Measurements from ENCODE around the gene FAM228B.
"Not testable (repeated sequence)": the region's sequence is repeated elsewhere in the genome, so short reads cannot be mapped to it uniquely, and the experiment has no call there.

Gene FAM228B

DNA sequence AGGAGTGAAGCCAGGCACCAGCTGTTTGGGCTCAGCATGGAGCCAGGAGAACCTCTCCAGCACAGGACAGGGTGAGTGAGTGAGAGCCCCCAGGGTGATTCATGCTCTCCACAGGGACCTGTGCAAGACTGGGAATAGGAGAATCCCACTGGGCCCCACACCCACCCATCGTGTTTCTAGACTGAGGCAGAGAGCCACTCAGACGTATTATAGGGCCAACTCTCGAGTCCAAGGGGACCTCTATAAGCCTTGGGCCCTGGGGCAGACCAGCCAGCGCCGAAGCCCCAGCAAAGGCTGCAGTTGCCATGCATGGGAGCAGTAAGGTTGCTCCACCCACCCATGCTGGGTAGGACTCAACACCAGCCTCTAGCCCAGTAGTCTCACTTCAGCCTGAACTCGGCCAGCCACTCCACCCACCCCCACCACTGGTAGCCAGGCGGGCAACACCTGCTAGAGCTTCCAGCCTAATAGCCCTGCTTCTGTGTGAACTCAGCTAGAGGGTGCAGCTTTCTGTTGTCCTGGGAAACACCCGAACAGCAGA, 19.1 kb upstream of the FAM228B start:
- DNase-seq: no peak

DNA sequence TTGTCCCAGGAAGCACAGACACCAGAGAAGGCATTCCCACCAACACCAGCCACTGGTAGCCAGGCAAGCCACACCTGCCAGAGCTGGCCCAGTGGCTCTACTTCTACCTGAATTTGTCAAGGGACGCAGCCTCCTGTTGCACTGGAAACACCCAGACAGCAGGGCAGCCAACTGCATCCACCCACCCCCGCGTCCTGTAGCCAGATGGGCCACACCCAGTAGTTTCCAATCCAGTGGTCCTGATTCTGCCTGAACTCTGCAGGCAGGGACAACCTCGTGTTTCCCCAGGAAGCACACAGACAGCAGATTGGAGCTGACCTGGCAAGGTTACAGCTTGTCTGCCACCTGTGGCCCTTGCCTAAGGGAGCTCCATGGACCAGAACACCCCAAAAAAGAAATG, 18.4 kb upstream of the FAM228B start:
- no peak for DNase-seq

DNA sequence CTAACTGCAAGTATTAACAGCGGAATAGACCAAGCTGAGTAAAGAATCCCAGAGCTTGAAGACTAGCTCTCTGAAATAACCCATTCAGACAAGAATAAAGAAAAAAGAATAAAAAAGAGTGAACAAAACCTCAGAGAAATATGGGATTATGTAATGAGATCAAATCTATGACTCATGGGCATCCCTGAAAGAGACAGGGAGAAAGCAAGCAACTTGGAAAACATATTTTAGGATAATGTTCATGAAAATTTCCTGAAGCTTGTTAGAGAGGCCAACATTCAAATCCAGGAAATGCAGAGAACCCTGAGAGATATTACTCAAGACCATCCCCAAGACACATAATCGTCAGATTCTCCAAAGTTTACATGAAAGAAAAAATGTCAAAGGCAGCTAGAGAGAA, 17.5 kb upstream of the FAM228B start:
- DNase-seq: no peak

DNA sequence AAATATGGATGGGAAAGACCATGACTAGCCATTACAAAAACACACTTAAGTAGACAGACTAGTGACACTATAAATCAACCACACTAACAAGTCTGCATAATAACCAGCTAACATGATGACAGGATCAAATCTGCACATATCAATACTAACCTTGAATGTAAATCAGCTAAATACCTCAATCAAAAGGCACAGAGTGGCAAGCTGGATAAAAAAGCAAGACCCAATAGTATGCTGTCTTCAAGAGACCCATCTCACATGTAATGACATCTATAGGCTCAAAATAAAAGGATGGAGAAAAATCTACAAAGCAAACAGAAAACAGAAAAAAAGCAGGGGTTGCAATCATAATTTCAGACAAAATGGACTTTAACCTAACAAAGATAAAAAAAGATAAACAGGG, 16.5 kb upstream of the FAM228B start:
- no peak for DNase-seq

DNA sequence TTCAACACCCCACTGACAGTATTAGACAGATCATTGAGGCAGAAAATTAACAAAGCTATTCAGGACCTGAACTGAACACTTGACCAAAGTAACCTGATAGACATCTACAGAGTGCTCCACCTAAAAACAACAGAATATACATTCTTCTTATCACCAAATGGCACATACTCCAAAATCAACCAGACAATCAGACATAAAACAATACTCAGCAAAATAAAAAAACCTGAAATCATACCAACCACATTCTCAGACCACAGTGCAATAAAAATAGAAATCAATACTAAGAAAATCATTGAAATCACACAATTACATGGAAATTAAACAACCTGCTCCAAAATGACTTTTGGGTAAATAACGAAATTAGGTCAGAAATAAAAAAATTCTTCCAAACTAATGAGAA, 15.9 kb upstream of the FAM228B start:
- no peak for DNase-seq

DNA sequence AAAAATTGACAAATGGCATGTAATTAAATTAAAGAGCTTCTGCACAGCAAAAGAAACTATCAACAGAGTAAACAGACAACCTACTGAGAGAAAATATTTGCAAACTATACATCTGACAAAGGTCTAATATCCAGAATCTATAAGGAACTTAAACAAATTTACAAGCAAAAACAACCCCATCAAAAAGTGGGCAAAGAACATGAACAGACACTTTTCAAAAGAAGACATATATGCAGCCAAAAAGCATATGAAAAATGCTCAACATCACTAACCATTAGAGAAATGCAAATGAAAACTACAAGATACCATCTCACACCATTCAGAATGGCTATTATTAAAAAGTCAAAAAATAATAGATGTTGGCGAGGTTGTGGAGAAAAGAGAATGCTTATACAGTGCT, 13.8 kb upstream of the FAM228B start:
- DNase-seq: not testable (repeated sequence)

DNA sequence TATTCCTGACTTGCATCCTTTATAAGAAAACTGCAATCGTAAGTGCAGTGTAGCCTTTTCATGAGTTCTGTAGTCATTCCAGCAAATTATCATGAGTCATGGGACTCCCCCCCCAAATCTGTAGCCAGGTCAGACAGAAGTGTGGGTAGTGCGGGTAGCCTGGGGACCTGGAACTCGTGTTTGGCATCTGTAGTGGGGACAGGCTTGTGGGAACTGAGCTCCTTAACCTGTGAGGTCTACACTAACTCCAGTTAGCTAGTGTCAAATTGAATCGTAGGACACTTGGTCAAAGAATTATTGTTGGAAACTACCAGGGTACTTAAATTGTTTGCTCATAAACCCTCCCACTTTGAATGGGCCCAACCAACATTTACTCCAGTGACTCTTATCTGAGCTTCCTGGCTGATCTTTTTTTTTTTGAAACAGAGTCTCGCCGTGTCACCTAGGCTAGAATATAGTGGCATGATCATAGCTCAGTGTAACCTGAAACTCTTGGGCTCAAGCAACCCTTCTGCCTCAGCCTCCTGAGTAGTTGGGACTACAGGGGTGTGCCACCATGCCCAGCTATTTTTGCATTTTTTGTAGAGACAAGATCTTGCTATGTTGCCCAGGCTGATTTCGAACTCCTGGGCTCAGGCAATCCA, 12.5 kb upstream of the FAM228B start:
- DNase-seq: no peak

DNA sequence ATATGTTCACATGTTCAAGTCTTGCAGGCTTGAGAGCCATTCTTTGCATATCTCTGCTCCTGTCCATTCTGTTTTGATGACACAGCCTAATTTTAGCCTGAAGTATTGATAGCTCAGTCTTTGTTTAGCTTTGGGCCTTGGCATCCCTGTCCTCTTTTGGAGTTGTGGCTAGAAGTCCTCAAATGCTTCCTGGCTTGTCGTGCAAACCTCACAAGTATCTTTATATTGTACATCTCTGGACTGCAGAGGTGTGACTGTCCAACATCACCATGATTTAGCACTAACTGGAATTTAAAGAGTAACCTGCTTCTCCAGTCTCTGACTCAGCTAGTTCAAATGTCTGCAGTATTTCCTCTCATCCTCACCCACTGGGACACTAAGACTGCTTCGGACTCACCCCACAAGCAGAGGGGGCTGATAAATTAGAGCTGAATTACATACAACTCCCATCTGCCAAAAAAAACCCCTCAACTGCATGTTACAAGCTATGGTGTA, 11.8 kb upstream of the FAM228B start:
- DNase-seq: no peak

DNA sequence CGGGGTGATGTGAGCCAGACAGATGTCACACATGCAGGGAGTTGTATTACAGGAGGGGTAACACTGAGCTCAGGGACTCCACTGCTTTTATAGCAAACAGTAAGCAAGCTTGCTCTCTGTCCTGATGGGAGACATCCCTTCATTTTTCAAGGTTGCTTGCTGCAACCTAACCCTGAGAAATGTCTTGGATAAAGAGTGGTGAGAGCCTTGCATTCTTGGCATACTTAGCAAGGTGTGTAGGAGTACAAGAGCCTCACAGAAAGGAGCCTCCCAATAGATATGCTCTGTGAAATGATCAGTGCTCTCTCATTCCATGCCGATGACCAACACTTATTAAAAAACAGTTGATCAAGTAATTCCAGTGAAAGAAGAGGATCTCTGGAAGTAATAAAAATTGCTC, 8.2 kb upstream of the FAM228B start:
- DNase-seq: no peak

DNA sequence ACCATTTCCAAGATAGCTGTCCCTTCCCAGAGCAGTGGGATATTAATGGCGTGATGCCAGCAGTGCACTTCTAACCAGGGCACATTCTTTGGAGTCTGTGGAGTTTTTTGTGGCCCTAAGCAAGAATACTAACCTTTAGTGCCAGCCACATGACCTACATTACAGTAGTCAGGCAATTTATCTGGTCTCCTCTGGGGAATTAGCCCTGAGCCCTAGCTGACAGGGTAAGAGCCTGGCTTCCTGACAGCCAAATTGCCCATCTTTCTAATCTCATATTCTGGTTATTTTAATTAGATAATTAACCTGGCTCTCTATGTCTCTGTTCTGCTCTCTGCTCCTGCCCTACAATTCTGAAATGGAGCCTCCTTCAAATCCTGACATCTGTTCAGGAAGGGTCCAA, 5.4 kb upstream of the FAM228B start:
- DNase-seq: no peak

DNA sequence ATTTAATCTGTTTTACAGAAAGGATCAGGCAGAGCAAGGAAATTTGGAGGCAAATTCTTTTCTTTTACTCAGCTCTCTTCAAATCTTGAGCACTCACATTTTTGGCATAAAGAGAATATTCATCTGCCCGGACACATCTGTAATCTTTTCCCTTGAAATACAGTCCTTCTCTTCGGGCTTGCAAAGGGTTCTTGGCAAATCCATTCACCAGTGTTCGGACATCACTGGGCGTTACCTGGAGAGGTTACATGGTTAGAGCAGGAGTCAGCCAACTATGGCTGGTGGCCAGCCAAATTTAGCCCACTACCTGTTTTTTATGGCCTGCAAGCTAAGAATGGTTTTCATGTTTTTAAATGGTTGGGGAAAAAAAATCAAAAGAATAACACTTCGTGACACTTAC, 2.2 kb upstream of the FAM228B start:
- no peak for DNase-seq

DNA sequence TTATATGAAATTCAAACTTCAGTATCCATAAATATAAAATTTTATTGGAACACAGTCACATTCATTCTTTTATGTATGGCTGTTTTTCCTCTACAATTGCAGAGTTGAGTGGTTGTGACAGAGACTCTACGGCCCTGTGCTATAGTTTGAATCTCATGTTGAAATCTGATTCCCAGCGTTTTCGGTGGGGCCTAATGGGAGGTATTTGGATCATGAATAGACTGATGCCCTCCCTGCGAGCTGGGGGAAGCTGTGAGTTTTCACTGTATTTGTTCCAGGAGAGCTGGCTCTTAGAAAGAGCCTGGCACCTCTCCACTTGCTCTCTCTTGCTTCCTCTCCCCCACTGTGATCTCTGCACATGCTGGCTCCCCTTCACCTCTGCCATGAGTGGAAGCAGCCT, 1.8 kb upstream of the FAM228B start:
- no peak for DNase-seq

DNA sequence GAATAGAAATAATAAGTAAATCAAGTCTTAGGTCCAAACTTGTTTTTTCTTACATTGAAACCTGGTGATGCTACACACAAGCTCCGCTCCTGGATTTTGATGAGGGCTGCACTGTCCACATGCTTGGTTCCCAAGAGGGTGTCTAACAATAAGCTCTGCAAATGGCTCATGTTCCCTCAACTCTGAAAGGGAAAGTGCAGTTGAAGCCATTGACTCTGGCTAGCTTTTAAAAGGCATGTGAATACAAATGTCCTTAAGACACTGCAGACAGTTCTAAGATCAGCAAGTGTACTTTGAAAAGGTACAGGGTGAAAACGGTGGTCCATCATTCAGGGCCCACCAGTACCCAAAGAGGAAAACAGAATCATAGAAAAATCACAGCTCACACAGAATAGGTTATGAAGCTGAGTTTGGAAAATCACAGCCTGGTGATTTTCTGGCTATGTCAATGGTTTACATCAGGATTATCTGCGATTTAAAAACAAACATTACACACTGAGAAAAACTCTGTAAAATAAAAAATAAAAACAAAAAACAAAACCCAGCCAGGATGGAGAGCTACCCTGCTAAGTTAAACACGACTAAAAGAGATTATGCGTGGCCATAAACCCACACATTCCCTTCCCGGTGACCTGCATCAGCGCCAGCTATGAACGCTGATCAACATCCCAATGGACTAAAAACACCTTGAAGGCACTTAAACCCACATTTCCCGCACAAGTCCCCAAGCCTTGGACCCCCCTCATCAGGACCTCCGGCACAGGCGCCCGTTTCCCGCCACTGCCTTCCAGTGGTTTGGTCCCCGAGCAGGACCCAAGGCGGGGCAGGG, 689 bp upstream of the FAM228B start:
- no peak for DNase-seq

DNA sequence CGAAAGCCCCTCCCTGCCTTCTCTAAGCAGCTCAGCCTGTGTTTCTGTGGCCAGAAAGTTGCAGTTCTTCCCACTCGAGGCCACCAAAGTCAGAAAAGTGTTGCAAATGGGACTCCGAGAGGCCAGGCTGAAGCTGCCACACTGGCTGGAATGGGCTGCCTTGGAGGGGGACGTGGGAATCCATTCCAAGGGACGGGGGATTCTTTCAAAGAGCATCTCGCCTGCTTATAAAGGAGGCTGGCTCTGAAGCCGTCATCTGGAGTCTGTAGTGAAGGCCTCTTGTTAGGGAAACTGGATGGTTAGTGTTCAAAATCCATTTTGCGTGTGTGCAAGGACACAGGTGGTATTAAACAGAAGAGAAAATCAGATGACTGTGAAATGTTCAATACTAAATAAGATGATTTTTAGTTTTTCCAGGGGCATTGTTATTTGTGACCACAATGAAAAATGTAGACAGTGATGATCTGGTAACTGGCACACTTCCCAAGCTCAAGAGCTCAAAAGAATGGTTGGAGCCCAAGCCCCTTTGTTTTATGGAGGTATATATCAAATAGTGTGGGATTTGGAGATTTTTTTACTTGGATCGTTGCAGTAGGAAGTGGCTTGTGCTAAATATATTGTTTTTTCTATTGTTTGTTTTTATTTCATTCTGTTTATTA, 782 bp downstream of the FAM228B start:
- DNase-seq: no peak

DNA sequence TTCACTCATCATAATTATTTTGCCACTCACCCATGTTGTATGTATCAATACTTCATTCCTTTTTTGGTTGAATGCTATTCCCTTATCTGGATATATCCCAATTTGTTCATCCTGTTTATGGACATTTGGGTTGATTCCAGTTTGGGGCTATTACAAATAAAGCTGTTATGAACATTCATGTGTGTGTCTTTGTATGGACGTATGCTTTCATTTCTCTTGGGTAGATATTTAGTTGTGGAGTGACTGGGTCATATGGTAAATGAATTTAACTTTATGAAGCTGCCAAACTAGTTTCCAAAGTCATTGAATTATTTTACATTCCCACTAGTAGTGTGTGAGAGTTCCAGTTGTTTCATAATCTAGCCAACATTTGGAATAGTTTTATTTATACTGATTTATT, 2.7 kb downstream of the FAM228B start:
- no peak for DNase-seq

DNA sequence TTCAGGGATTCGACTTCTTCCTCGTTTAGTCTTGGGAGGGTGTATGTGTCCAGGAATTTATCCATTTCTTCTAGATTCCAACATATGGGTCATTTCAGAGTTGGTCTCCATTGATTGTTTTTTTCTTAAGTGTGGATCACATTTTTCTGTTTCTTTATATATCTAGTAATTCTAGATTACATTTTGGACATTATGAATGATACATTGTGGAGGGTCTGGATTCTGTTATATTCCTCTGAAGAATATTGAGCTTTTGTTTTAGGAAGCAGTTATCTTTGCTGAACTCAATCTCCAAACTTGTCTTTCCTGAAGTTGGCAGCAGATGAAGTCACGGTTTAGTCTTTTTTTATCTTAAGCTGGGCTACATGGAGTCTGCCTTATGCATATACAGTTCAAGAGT, 9.3 kb downstream of the FAM228B start:
- DNase-seq: no peak

DNA sequence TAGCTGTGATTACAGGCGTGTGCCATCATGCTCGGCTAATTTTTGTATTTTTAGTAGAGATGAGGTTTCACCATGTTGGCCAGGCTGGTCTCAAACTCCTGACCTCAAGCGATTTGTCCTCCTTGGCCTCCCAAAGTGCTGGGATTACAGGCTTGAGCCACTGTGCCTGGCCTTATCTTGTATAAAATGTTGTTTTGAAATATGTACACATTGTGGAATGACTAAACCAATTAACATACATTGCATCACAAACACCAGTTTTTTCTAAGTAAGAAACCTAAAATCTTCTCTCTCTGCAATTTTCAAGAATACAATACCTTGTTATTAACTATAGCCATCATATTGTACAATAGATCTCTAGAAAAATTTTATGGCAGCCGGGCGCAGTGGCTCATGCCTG, 17.0 kb downstream of the FAM228B start:
- not testable (repeated sequence) for DNase-seq

DNA sequence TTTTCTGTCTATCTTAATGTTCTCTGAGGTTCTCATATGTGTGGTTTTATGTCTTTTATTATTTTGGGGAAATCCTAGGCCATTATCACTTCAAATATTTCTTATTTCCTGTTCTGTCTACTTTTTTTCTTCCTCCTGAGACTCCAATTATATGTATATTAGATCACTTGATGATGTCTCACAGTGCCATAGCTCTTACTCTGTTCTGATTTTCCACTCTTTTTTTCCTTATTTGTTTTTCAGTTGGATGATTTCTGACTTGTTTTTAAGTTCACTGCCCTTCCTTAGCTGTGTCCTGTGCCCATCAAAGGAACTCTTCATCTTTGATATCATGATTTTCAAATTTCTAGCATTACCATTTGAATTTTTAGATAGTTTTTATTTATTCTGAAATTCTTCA, 24.1 kb downstream of the FAM228B start:
- no peak for DNase-seq

DNA sequence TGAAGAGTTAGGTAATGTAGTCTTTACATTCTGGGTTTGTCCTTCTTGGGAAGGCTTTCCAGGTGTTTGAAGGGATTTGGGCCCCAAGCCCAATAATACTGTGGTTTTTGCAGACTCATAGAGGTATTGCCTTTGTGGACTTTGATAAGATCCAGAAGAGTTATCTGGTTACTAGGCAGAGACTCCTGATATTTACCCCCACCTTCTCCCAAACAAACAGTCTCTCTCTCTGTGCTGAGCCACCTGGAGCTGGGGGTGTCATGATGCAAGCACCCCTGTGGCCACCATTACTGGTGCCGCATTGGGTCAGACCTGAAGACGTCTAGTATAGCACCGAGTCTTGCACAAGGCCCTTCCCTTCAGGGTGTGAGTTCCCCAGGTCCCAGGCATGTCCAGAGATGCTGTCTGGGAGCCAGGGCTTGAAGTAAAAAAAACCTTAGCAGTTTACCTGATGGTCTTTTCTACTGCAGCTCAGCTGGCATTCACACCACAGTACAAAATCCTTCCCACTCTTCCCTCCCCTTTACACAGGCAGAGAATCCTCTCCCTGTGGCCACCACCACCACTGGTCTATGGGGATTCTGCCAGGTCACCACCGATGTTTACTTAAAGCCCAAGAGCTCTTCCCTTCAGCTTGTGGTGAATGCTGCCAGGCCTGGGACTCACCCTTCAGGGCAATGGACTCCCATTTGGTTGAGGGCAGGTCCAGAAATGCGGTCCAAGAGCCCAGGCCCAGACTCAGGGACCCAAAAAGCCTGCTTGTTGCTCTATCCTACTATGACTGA, 29.3 kb downstream of the FAM228B start:
- DNase-seq: no peak

DNA sequence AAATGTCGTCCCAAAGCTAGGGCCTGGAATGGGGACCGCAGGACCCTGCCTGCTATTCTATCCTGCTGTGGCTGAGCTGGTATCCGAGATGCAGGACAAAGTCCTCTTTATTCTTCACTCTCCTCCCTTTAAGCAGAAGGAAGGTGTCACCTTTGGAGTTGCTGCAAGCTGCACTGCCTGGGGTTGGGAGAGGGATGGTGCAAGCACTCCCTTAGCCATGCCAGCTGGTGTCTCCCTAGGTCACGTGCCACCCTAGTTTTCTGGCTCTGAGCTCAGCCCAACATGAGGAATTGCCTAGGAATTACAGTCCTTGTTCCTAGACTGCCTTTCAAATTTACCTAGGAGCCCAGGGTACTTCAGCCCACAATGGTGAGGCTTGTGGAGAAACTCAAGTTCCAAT, 30.2 kb downstream of the FAM228B start:
- no peak for DNase-seq

DNA sequence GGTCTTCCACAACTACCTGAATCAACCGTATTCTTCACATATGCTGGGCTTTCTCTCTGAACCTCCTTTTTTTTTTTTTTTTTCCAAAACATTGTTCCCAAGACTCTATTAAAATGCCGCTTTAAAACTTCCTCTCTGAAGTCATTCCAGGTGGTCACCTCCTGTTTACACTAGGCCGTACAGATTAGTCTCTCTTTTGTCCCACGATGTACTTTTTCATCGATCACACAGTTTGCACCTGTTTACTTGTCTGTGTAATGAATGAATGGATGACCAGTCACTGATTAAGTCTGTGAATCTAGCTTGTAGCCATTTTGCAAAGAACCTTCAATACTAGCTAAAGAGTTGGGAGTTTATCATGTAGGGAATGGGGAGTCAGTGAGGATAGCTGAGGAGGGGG, 34.9 kb downstream of the FAM228B start:
- no peak for DNase-seq

DNA sequence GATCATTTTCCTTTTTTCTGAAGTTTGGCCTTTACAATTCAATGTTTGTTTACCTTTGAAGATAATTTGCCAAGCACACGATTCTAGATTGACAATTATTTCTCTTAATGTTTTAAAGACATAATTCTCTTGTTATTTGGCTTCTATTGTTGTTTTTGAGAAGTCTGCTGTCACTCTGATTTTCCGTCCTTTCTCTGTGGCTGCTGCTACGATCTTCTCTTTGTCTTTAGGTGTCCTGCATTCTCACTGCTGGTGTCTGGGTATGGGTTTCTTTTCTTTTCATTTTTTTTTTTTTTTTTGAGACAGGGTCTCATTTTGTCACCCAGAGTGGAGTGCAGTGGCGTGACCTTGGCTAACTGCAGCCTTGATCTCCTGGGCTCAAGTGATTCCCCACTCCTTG, 36.4 kb downstream of the FAM228B start:
- no peak for DNase-seq

DNA sequence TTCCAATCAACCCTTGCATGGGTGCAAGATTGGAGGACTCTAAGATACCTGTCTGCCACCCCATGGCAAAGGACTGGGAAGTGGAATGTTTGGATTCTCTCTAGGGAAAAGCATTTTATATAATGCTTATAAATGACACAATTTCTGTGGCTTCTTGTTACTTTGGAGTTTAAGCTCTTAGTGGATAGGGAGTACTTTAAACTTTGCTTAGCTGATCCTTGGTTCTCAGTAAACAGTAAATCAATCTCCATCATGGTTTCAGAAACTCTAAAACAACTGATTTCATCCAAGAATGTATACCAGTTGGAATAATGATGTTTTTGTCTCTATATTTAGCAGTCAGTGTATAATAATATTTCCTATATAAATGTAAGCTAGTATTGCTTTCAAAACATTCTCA, 37.5 kb downstream of the FAM228B start:
- DNase-seq: no peak
